DND-41 (cell line): ENCODE data around the gene PROSER2.

Source experiments
- ATAC-seq: fragments of 200-7000 bp; cut with Tn5 transposase; 3 replicates; pipeline ENCODE4 v1.9.1; 2021; ENCODE audit warnings: low read depth; ENCODE audit not compliant: insufficient read depth
- DNase-seq: peaks from one replicate; pipeline ENCODE4 v3.0.0-alpha.2; 2020
- H2AFZ ChIP-seq: 2 replicates; pipeline ENCODE4 v1.6.0; 2012; ENCODE audit warnings: low read depth, low read length
- H3K27ac ChIP-seq: 2 replicates; pipeline ENCODE4 v1.5.1; 2012; ENCODE audit warnings: low read length, inconsistent platforms
- H3K27me3 ChIP-seq: fragments of 200-600 bp; sonication (generic); 2 replicates; pipeline ENCODE4 v1.6.0; 2012; ENCODE audit warnings: low read length, mild to moderate bottlenecking, inconsistent platforms; ENCODE audit not compliant: insufficient read depth, poor library complexity
- H3K36me3 ChIP-seq: 2 replicates; pipeline ENCODE4 v1.5.1; 2012; ENCODE audit warnings: low read length, inconsistent platforms; ENCODE audit not compliant: insufficient read depth
- H3K4me1 ChIP-seq: 2 replicates; pipeline ENCODE4 v1.5.1; 2012; ENCODE audit warnings: mild to moderate bottlenecking, low read length; ENCODE audit not compliant: insufficient read depth
- H3K4me2 ChIP-seq: 2 replicates; pipeline ENCODE4 v1.6.0; 2012; ENCODE audit warnings: mild to moderate bottlenecking, moderate library complexity, low read length, inconsistent platforms; ENCODE audit not compliant: insufficient read depth
- H3K4me3 ChIP-seq, 2 experiments: fragments of 200-600 bp in 1 of 2; shearing (Covaris generic) in 1 of 2; 2 replicates each; pipeline ENCODE4 v1.5.1; 2012 to 2016; ENCODE audit warnings: inconsistent platforms in 2 of 2, low read length in 2 of 2, mild to moderate bottlenecking in 2 of 2, low read depth in 1 of 2, moderate library complexity in 1 of 2
- H3K79me2 ChIP-seq: 2 replicates; pipeline ENCODE4 v1.6.0; 2012; ENCODE audit warnings: low read length, inconsistent platforms; ENCODE audit not compliant: insufficient read depth
- H3K9ac ChIP-seq: 2 replicates; pipeline ENCODE4 v1.6.0; 2012; ENCODE audit warnings: low read depth, mild to moderate bottlenecking, inconsistent platforms, low read length, moderate library complexity
- H3K9me3 ChIP-seq: 2 replicates; pipeline ENCODE4 v1.5.1; 2012; ENCODE audit warnings: low read length, moderate library complexity, mild to moderate bottlenecking, inconsistent platforms; ENCODE audit not compliant: insufficient read depth, severe bottlenecking
- H4K20me1 ChIP-seq: 2 replicates; pipeline ENCODE4 v1.6.0; 2012; ENCODE audit warnings: low read length; ENCODE audit not compliant: insufficient read depth
- EZH2 ChIP-seq: IDR thresholded peaks from 3 replicates; pipeline ENCODE4 v1.6.1; 2012; ENCODE audit warnings: borderline replicate concordance, low read depth, mild to moderate bottlenecking, moderate library complexity, low read length, inconsistent platforms; ENCODE audit not compliant: severe bottlenecking
- TF ChIP-seq, protein P1 (sequence below): IDR thresholded peaks from 2 replicates; pipeline ENCODE4 v1.5.1; 2012; ENCODE audit warnings: borderline replicate concordance, low read length, moderate library complexity, mild to moderate bottlenecking; ENCODE audit not compliant: poor library complexity, severe bottlenecking; ENCODE audit errors: extremely low read depth

Gene PROSER2

GRCh38 chr10:11783558-11783865 lies 39.6 kb upstream of the PROSER2 start:
- no peak overlapping the region for H3K4me2 ChIP-seq
- no peaks in the 10 kb centered on the region for H3K4me1 ChIP-seq
- H2AFZ ChIP-seq: no peak overlapping the region
- no peaks in the 10 kb centered on the region for H4K20me1 ChIP-seq
- ATAC-seq (no peak), DNase-seq (no peak)
- H3K79me2 ChIP-seq: no peaks in the 10 kb centered on the region
- no peaks in the 10 kb centered on the region for H3K36me3 ChIP-seq
- H3K4me3 ChIP-seq: no peak overlapping the region
- H3K9ac ChIP-seq: no peak overlapping the region
- TF ChIP-seq, protein P1, sequence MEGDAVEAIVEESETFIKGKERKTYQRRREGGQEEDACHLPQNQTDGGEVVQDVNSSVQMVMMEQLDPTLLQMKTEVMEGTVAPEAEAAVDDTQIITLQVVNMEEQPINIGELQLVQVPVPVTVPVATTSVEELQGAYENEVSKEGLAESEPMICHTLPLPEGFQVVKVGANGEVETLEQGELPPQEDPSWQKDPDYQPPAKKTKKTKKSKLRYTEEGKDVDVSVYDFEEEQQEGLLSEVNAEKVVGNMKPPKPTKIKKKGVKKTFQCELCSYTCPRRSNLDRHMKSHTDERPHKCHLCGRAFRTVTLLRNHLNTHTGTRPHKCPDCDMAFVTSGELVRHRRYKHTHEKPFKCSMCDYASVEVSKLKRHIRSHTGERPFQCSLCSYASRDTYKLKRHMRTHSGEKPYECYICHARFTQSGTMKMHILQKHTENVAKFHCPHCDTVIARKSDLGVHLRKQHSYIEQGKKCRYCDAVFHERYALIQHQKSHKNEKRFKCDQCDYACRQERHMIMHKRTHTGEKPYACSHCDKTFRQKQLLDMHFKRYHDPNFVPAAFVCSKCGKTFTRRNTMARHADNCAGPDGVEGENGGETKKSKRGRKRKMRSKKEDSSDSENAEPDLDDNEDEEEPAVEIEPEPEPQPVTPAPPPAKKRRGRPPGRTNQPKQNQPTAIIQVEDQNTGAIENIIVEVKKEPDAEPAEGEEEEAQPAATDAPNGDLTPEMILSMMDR: no peak
- TF ChIP-seq EZH2: no peak
- peaks cover 5% of the 10 kb centered on the region for H3K27me3 ChIP-seq
- no peaks in the 10 kb centered on the region for H3K9me3 ChIP-seq
- H3K27ac ChIP-seq: no peak overlapping the region

GRCh38 chr10:11787374-11787773 lies 35.8 kb upstream of the PROSER2 start:
- H3K9ac ChIP-seq: no peak overlapping the region
- TF ChIP-seq, protein P1: no peak
- no peak for TF ChIP-seq EZH2
- peaks cover 5% of the 10 kb centered on the region for H3K27me3 ChIP-seq
- ATAC-seq (no peak), DNase-seq (no peak)
- H3K9me3 ChIP-seq: no peaks in the 10 kb centered on the region
- H3K4me1 ChIP-seq: no peaks in the 10 kb centered on the region
- no peaks in the 10 kb centered on the region for H4K20me1 ChIP-seq
- H3K4me2 ChIP-seq: no peak overlapping the region
- no peak overlapping the region for H2AFZ ChIP-seq
- no peaks in the 10 kb centered on the region for H3K79me2 ChIP-seq
- H3K36me3 ChIP-seq: no peaks in the 10 kb centered on the region
- no peak overlapping the region for H3K27ac ChIP-seq
- no peak overlapping the region for H3K4me3 ChIP-seq

DNA sequence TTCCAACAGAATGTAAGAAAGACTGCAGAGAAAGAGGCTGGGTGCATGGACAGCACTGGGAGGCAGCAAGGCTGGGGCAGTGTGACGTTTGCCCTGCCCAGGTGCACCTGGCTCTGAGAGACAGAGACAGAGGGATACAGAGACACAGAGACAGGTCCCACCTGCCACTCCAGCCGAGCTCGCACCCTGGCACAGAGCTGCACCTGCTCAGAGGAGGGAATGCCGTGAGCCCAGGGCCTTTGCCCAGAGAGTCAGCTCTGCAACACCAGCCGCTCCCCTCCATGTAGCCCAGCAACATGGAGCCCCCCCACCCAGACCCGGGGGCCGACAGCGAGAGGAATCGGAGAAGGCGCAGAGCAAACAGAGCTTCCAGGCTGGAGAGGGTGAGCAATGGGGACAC lies 35.3 kb upstream of the PROSER2 start:
- no peak for ATAC-seq
- DNase-seq: no peak
- H3K27me3 ChIP-seq: peaks cover 5% of the 10 kb centered on the region
- H4K20me1 ChIP-seq: no peaks in the 10 kb centered on the region
- no peak for TF ChIP-seq EZH2
- TF ChIP-seq, protein P1: no peak
- no peaks in the 10 kb centered on the region for H3K9me3 ChIP-seq
- no peak overlapping the region for H2AFZ ChIP-seq
- no peak overlapping the region for H3K9ac ChIP-seq
- H3K79me2 ChIP-seq: no peaks in the 10 kb centered on the region
- no peak overlapping the region for H3K4me3 ChIP-seq
- no peak overlapping the region for H3K27ac ChIP-seq
- H3K4me1 ChIP-seq: no peaks in the 10 kb centered on the region
- no peaks in the 10 kb centered on the region for H3K36me3 ChIP-seq
- H3K4me2 ChIP-seq: no peak overlapping the region

DNA sequence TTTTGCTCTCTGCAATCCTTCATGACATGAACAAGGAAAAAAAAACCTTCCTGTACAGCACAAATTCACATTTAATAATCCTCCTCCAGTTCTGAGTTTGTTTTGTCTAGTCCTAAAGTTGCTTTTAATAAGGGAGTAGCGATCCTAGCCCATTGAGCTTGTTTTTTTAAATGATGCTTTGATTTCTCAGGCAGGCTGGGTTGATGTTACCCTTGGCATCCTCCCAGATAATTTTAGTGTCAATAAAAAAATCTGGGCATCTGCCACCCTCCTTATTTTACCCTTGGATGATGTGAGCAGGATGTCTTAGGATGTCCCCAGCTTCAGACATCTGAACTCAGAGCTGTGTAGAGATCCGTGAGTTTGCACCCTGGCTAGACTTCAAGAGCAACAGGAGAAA lies 33.9 kb upstream of the PROSER2 start:
- no peak for TF ChIP-seq EZH2
- TF ChIP-seq, protein P1: no peak
- Histone ChIP-seq H3K36me3 (no peaks in the 10 kb centered on the region), H3K4me2 (no peak overlapping the region), H3K9me3 (no peaks in the 10 kb centered on the region), H3K9ac (no peak overlapping the region), H3K27ac (no peak overlapping the region), H2AFZ (no peak overlapping the region), H3K27me3 (peaks cover 5% of the 10 kb centered on the region), H3K79me2 (no peaks in the 10 kb centered on the region), H3K4me3 (no peak overlapping the region), H3K4me1 (no peaks in the 10 kb centered on the region), H4K20me1 (no peaks in the 10 kb centered on the region)
- ATAC-seq: no peak
- DNase-seq: no peak
